Esophagus squamous epithelium (tissue), 4 donors: ENCODE results near the gene BACH2.

Experiments
- CTCF ChIP-seq, 6 experiments: fragments of 450-650 bp in 4 of 6; fragments of 200-600 bp in 2 of 6; sonication (generic) in 2 of 6; IDR thresholded peaks; one replicate each; pipeline ENCODE4 v1.5.1; 2016 to 2019; ENCODE audit warnings: antibody characterized with exemption in 6 of 6, mild to moderate bottlenecking in 4 of 6, moderate library complexity in 4 of 6
- POLR2A ChIP-seq, 4 donors: fragments of 450-650 bp; IDR thresholded peaks; one replicate each; pipeline ENCODE4 v1.6.1; 2017; ENCODE audit warnings: antibody characterized with exemption in 4 of 4, mild to moderate bottlenecking in 4 of 4, moderate library complexity in 3 of 4

- TF ChIP-seq CTCF (IDR thresholded peaks at IDR 0.05) (no peak), POLR2A (IDR thresholded peaks at IDR 0.05) (no peak)
Measured at GRCh38 chr6:90121982-90122381, 174.7 kb downstream of the BACH2 start.
